ENCODE data around the gene APOBEC3H. TPM values are rescaled to one million over a fixed set of nuclear protein-coding genes. Genes with fewer than 3 reads are reported as not detected.

Gene APOBEC3H
- total and polyA plus RNA-seq, 2 donors (not counting 3 experiments of a cell fraction or from before 2014, with no cell fraction given) = not detected

- POLR2A ChIA-PET = no interaction called here
- no peak for DNase-seq (ENCODE audit: low read depth, low spot score)
- no peak overlapping the region for H3K9ac ChIP-seq (replicated peaks; ENCODE audit: extremely low read depth, insufficient read depth, low read length)
- TF ChIP-seq POLR2AphosphoS5 (IDR thresholded peaks at IDR 0.05; ENCODE audit: insufficient read depth, low read depth, low read length) (no peak), JUN (IDR thresholded peaks at IDR 0.05; ENCODE audit: borderline replicate concordance, insufficient read depth, insufficient read length, low read depth) (no peak), EZH2 (IDR thresholded peaks at IDR 0.05; ENCODE audit: borderline replicate concordance, low read depth, low read length, severe bottlenecking) (no peak), MYC (IDR thresholded peaks at IDR 0.05; ENCODE audit: low read depth, low read length) (no peak), POLR2A (IDR thresholded peaks at IDR 0.05; ENCODE audit: low read depth, low read length) (no peak), GATA2 (IDR thresholded peaks at IDR 0.05; ENCODE audit: insufficient read depth, insufficient read length, low read depth, low read length) (no peak), FOS (IDR thresholded peaks at IDR 0.05; ENCODE audit: borderline replicate concordance, insufficient read depth, low read length) (no peak)
- TF ChIP-seq, protein P1, sequence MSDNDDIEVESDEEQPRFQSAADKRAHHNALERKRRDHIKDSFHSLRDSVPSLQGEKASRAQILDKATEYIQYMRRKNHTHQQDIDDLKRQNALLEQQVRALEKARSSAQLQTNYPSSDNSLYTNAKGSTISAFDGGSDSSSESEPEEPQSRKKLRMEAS (IDR thresholded peaks at IDR 0.05; ENCODE audit: insufficient read depth, insufficient read length) = no peak
- TF ChIP-seq, protein P2, sequence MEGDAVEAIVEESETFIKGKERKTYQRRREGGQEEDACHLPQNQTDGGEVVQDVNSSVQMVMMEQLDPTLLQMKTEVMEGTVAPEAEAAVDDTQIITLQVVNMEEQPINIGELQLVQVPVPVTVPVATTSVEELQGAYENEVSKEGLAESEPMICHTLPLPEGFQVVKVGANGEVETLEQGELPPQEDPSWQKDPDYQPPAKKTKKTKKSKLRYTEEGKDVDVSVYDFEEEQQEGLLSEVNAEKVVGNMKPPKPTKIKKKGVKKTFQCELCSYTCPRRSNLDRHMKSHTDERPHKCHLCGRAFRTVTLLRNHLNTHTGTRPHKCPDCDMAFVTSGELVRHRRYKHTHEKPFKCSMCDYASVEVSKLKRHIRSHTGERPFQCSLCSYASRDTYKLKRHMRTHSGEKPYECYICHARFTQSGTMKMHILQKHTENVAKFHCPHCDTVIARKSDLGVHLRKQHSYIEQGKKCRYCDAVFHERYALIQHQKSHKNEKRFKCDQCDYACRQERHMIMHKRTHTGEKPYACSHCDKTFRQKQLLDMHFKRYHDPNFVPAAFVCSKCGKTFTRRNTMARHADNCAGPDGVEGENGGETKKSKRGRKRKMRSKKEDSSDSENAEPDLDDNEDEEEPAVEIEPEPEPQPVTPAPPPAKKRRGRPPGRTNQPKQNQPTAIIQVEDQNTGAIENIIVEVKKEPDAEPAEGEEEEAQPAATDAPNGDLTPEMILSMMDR (IDR thresholded peaks at IDR 0.05; ENCODE audit: extremely low read depth in 1 of 2, insufficient read depth in 1 of 2, low read depth in 1 of 2, low read length in 2 of 2) = no peak
- H3K4me2 ChIP-seq (ENCODE audit: insufficient read depth, low read length) = no peak overlapping the region
- intact Hi-C loops (cut with micrococcal nuclease) = loop anchor here (2.0 kb wide), 1 partner anchor 252 kb away; no protein-coding TSS in a partner anchor
- no peaks in the 10 kb centered on the region for H3K79me2 ChIP-seq (ENCODE audit: control insufficient read depth, insufficient read depth, low read length)
- H4K20me1 ChIP-seq (replicated peaks; ENCODE audit: control insufficient read depth, extremely low read depth, insufficient read depth, low read length) = no peaks in the 10 kb centered on the region
- FAIRE-seq = no peak
- no peaks in the 10 kb centered on the region for H3K9me3 ChIP-seq (replicated peaks; ENCODE audit: control insufficient read depth, insufficient read depth, low read length)
- no peak overlapping the region for H2AFZ ChIP-seq (ENCODE audit: low read depth, low read length)
- no peaks in the 10 kb centered on the region for H3K36me3 ChIP-seq (ENCODE audit: control insufficient read depth in 2 of 2, extremely low read depth in 1 of 2, insufficient read depth in 2 of 2, low read length in 2 of 2)
- no peaks in the 10 kb centered on the region for H3K9me1 ChIP-seq (replicated peaks; ENCODE audit: control insufficient read depth, extremely low read depth, insufficient read depth, low read length)
- H3K27me3 ChIP-seq (ENCODE audit: control insufficient read depth in 2 of 2, insufficient read depth in 2 of 2, low read length in 2 of 2) = peaks cover 3 to 6% of the 10 kb centered on the region in 2 experiments
- dilution Hi-C loops (cut with MboI; ENCODE audit: extremely low pct_ligation_motif_present, low sequenced_read_pairs) = no loop called here
- H3K27ac ChIP-seq (ENCODE audit: insufficient read depth, low read depth, low read length) = no peak overlapping the region
- no peak overlapping the region for H3K4me3 ChIP-seq (replicated peaks in 1 of 3; ENCODE audit: insufficient read depth in 1 of 3, low read depth in 1 of 3, low read length in 3 of 3)
- CTCF ChIA-PET = interaction anchor here (0.6 to 4.3 kb wide), 6 partner anchors 107 to 354 kb away, joined by 3 to 87 read pairs (median 12); no protein-coding TSS in a partner anchor
- no TSS peak for BruUV-seq (replicated peaks)
- H3K4me1 ChIP-seq (ENCODE audit: control insufficient read depth, extremely low read depth, insufficient read depth, low read length) = no peaks in the 10 kb centered on the region
Observed at GRCh38 chr22:39122772-39123470, 25.9 kb downstream of the APOBEC3H start.
